Astrocyte (in vitro differentiated cells and primary cell): ENCODE measurements around the gene PDK2.

ENCODE experiments used
- CTCF ChIP-seq: IDR thresholded peaks from 2 replicates; pipeline ENCODE4 v1.5.1; 2011; ENCODE audit warnings: low read depth, mild to moderate bottlenecking, inconsistent platforms, low read length, moderate library complexity; ENCODE audit not compliant: insufficient read depth
- EZH2 ChIP-seq: IDR thresholded peaks from 2 replicates; pipeline ENCODE4 v1.6.1; 2012; ENCODE audit warnings: mild to moderate bottlenecking, low read length, inconsistent platforms; ENCODE audit not compliant: insufficient read depth

- TF ChIP-seq CTCF (no peak), EZH2 (no peak)
Measured at GRCh38 chr17:50145532-50146229, 50.5 kb downstream of the PDK2 start.
